22Rv1 (cell line): Measurements from ENCODE around the gene ENSA.
"Not testable (repeated sequence)": the region's sequence is repeated elsewhere in the genome, so short reads cannot be mapped to it uniquely, and the experiment has no call there.

Experiments used
- ZFX ChIP-seq: fragments of 450-650 bp; IDR thresholded peaks from 2 replicates; pipeline ENCODE4 v1.6.1; 2017; ENCODE audit warnings: antibody characterized with exemption, borderline replicate concordance
- TF ChIP-seq, protein P1 (sequence below): fragments of 450-650 bp; IDR thresholded peaks from 2 replicates; pipeline ENCODE4 v1.5.1; 2017; ENCODE audit warnings: mild to moderate bottlenecking

DNA sequence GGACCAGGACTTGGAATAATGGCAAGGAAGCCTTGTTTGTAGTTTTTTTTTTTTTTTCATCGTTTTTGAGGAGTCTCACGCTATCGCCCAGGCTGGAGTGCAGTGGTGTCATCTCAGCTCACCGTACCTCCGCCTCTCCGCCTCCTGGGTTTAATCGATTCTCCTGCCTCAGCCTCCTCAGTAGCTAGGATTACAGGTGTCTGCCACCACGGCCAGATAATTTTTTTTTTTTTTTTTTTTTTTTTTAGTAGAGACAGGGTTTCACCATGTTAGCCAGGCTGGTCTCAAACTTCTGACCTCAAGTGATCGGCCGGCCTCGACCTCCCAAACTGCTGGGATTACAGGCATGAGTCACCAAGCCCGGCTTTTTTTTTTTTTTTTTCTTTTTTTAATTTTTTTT lies 27.0 kb downstream of the ENSA start:
- TF ChIP-seq, protein P1, sequence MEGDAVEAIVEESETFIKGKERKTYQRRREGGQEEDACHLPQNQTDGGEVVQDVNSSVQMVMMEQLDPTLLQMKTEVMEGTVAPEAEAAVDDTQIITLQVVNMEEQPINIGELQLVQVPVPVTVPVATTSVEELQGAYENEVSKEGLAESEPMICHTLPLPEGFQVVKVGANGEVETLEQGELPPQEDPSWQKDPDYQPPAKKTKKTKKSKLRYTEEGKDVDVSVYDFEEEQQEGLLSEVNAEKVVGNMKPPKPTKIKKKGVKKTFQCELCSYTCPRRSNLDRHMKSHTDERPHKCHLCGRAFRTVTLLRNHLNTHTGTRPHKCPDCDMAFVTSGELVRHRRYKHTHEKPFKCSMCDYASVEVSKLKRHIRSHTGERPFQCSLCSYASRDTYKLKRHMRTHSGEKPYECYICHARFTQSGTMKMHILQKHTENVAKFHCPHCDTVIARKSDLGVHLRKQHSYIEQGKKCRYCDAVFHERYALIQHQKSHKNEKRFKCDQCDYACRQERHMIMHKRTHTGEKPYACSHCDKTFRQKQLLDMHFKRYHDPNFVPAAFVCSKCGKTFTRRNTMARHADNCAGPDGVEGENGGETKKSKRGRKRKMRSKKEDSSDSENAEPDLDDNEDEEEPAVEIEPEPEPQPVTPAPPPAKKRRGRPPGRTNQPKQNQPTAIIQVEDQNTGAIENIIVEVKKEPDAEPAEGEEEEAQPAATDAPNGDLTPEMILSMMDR: not testable (repeated sequence)
- TF ChIP-seq ZFX: not testable (repeated sequence)
